ENCODE data around the gene TCEANC. TPM values are rescaled to one million over a fixed set of nuclear protein-coding genes. Genes with fewer than 3 reads are reported as not detected.

The TCEANC gene
- total and polyA plus RNA-seq, 2 of the 4 experiments (the other 2 are of a cell fraction): 0.99 to 2.5 TPM

- ChIA-PET CTCF (no interaction called here), POLR2A (ENCODE audit: unreplicated experiment) (no interaction called here)
- WGBS, 2 experiments (ENCODE audit: extremely low coverage in 2 of 2, insufficient read length in 1 of 2): no CpG with 5 or more reads among the region's 2 CpGs
- H3K4me1 ChIP-seq (ENCODE audit: control insufficient read depth, insufficient read depth, low read length): peaks cover 5% of the 10 kb centered on the region; the same call in 1 of the 2 replicates
- H4K91ac ChIP-seq (ENCODE audit: insufficient read depth, low read depth, low read length): no peak overlapping the region
- no peak overlapping the region for H3K18ac ChIP-seq (ENCODE audit: low read depth, low read length)
- 0 out of 4 replicates have a peak overlapping the region, but pooled peaks of 1 of the 2 experiments have one; percentile 35 for H4K8ac ChIP-seq (ENCODE audit: low read depth in 2 of 2, low read length in 2 of 2)
- no peak overlapping the region for H3K56ac ChIP-seq (ENCODE audit: extremely low read depth, insufficient read depth, low read length)
- no peaks in the 10 kb centered on the region; a peak in 1 of 4 replicates for H3K79me1 ChIP-seq (ENCODE audit: low read depth in 1 of 2, low read length in 2 of 2)
- in situ Hi-C loops (cut with MboI; ENCODE audit: low sequenced_read_pairs): loop anchor here (5.0 to 10.0 kb wide), 2 partner anchors 89 to 704 kb away; no protein-coding TSS in a partner anchor
- H2BK120ac ChIP-seq (ENCODE audit: low read depth, low read length): no peak overlapping the region
- H3K4ac ChIP-seq (ENCODE audit: low read depth, low read length): no peak overlapping the region
- no peaks in the 10 kb centered on the region for H3K36me3 ChIP-seq (ENCODE audit: control insufficient read depth, insufficient read depth, low read length)
- H3K9me1 ChIP-seq (ENCODE audit: insufficient read depth, low read length): peaks cover 2% of the 10 kb centered on the region; the same call in 1 of the 2 replicates
- dilution Hi-C loops (cut with HindIII; ENCODE audit: low sequenced_read_pairs, unreplicated experiment): no loop called here
- H4K20me1 ChIP-seq (ENCODE audit: insufficient read depth, low read length): no peaks in the 10 kb centered on the region
- intact Hi-C loops (cut with micrococcal nuclease): loop anchor here (1.0 to 2.0 kb wide), 4 partner anchors 30 to 374 kb away; partner anchors contain the start of genes OFD1, RAB9A and TRAPPC2
- DNase-seq: peak; percentile 73
- H2AK9ac ChIP-seq (replicated peaks; ENCODE audit: low read depth, low read length, poor library complexity): no peak overlapping the region
- no peak overlapping the region for H2AK5ac ChIP-seq (ENCODE audit: low read depth, low read length)
- BruUV-seq (replicated peaks): no TSS peak
- no peak overlapping the region for H3K4me3 ChIP-seq (ENCODE audit: insufficient read depth, low read depth, low read length)
- TF ChIP-seq SMC3 (IDR thresholded peaks at IDR 0.05; ENCODE audit: low read depth, low read length) (peak; percentile 78), RAD21 (IDR thresholded peaks at IDR 0.05; ENCODE audit: low read length) (peak; percentile 73), MAZ (IDR thresholded peaks at IDR 0.05; ENCODE audit: borderline replicate concordance, low read depth, low read length) (no peak)
- TF ChIP-seq, protein P1, sequence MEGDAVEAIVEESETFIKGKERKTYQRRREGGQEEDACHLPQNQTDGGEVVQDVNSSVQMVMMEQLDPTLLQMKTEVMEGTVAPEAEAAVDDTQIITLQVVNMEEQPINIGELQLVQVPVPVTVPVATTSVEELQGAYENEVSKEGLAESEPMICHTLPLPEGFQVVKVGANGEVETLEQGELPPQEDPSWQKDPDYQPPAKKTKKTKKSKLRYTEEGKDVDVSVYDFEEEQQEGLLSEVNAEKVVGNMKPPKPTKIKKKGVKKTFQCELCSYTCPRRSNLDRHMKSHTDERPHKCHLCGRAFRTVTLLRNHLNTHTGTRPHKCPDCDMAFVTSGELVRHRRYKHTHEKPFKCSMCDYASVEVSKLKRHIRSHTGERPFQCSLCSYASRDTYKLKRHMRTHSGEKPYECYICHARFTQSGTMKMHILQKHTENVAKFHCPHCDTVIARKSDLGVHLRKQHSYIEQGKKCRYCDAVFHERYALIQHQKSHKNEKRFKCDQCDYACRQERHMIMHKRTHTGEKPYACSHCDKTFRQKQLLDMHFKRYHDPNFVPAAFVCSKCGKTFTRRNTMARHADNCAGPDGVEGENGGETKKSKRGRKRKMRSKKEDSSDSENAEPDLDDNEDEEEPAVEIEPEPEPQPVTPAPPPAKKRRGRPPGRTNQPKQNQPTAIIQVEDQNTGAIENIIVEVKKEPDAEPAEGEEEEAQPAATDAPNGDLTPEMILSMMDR (conservative IDR thresholded peaks at IDR 0.05; ENCODE audit: low read depth, low read length): peak; percentile 80
- no peak overlapping the region for H2BK20ac ChIP-seq (ENCODE audit: low read depth, low read length)
- H3K27me3 ChIP-seq (ENCODE audit: control insufficient read depth, insufficient read depth, low read length): peaks cover 2% of the 10 kb centered on the region
- no peak overlapping the region for H3K9ac ChIP-seq (ENCODE audit: low read depth, low read length)
- H2AFZ ChIP-seq (replicated peaks; ENCODE audit: low read length, poor library complexity): no peak overlapping the region
- H4K5ac ChIP-seq (ENCODE audit: low read depth, low read length): no peak overlapping the region
- H3K23ac ChIP-seq (ENCODE audit: low read depth, low read length): no peak overlapping the region
- H2BK15ac ChIP-seq (ENCODE audit: low read depth, low read length): no peak overlapping the region
- no peak overlapping the region for H3K27ac ChIP-seq (ENCODE audit: insufficient read depth, low read length)
- peak overlapping the region; percentile 80 for H2BK5ac ChIP-seq (ENCODE audit: low read depth, low read length, poor library complexity, severe bottlenecking)
- H3K9me3 ChIP-seq (ENCODE audit: control insufficient read depth, insufficient read depth, low read length): no peaks in the 10 kb centered on the region
- H3K4me2 ChIP-seq (ENCODE audit: low read depth, low read length): peak overlapping the region; percentile 28; the same call in 1 of the 2 replicates
- ATAC-seq (ENCODE audit: low read depth): peak; percentile 71
- H3K14ac ChIP-seq (replicated peaks; ENCODE audit: low read depth, low read length): no peak overlapping the region
Observed at GRCh38 chrX:13658602-13659001, 5.7 kb downstream of the TCEANC start.
